Astrocyte (in vitro differentiated cells and primary cell): Measurements from ENCODE around the gene RMI2.

ENCODE experiments used
- EZH2 ChIP-seq: IDR thresholded peaks from 2 replicates; pipeline ENCODE4 v1.6.1; 2012; ENCODE audit warnings: mild to moderate bottlenecking, low read length, inconsistent platforms; ENCODE audit not compliant: insufficient read depth
- TF ChIP-seq, protein P1 (sequence below): IDR thresholded peaks from 2 replicates; pipeline ENCODE4 v1.5.1; 2011; ENCODE audit warnings: low read depth, mild to moderate bottlenecking, inconsistent platforms, low read length, moderate library complexity; ENCODE audit not compliant: insufficient read depth

DNA sequence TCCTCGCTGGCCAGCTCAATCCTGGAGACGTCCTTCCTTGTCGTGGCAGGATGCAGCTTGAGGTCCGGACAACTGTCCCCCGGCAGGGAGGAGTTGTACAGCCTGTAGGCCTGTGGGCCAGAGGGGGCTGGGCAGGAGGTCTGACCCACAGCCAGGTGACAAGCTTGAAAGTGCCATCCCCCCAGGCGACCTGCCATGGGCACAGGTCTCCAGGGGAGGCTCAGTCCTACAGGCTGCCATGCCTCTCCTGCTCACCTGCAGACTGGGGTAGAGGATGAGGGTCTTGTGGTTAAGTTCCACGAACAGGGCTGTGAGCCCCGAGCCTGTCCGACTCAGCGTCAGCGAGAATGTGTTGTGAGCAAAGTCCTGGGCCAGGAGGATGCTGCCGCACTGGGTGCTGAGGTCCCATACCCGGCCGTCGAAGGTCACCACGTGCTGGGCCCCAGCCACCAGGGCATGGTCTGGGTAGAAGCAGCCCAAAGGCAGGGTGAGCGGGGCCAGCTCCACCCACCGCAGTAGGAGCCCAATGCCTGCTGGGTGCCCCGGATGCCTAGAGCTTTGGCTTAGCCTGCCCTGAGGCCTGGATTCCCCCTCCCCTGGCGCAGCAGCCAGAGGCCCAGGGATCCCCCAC, 39.8 kb downstream of the RMI2 start:
- TF ChIP-seq, protein P1, sequence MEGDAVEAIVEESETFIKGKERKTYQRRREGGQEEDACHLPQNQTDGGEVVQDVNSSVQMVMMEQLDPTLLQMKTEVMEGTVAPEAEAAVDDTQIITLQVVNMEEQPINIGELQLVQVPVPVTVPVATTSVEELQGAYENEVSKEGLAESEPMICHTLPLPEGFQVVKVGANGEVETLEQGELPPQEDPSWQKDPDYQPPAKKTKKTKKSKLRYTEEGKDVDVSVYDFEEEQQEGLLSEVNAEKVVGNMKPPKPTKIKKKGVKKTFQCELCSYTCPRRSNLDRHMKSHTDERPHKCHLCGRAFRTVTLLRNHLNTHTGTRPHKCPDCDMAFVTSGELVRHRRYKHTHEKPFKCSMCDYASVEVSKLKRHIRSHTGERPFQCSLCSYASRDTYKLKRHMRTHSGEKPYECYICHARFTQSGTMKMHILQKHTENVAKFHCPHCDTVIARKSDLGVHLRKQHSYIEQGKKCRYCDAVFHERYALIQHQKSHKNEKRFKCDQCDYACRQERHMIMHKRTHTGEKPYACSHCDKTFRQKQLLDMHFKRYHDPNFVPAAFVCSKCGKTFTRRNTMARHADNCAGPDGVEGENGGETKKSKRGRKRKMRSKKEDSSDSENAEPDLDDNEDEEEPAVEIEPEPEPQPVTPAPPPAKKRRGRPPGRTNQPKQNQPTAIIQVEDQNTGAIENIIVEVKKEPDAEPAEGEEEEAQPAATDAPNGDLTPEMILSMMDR, result no peak
- TF ChIP-seq EZH2, result no peak
